Right atrium auricular region (tissue), 2 donors: ENCODE results near the gene PTPRN2. TPM values are rescaled to one million over a fixed set of nuclear protein-coding genes. Genes with fewer than 3 reads are reported as not detected.

Experiments used
- DNase-seq: peaks from one replicate; pipeline ENCODE4 v3.0.0-alpha.2; 2019; ENCODE audit warnings: low spot score
- H3K27ac ChIP-seq, 2 donors: fragments of 200-600 bp; sonication (generic); 1 replicate in 1 of 2; 2 replicates in 1 of 2; pipeline ENCODE4 v1.5.1; 2016 to 2019
- H3K27me3 ChIP-seq, 2 donors: fragments of 200-600 bp; sonication (generic); one replicate each; pipeline versions ENCODE4 v1.5.1 to v1.6.0; 2017 to 2019
- H3K36me3 ChIP-seq: fragments of 200-600 bp; sonication (generic); one replicate; pipeline ENCODE4 v1.5.1; 2016
- H3K4me1 ChIP-seq, 2 donors: fragments of 200-600 bp; sonication (generic); one replicate each; pipeline versions ENCODE4 v1.5.1 to v1.6.0; 2017 to 2019
- H3K4me3 ChIP-seq, 2 donors: fragments of 200-600 bp; sonication (generic); 1 replicate in 1 of 2; 2 replicates in 1 of 2; pipeline ENCODE4 v1.5.1; 2017 to 2019; ENCODE audit warnings: mild to moderate bottlenecking in 1 of 2, moderate library complexity in 1 of 2
- H3K9me3 ChIP-seq, 2 donors: fragments of 200-600 bp; sonication (generic); one replicate each; pipeline ENCODE4 v1.5.1; 2019
- CTCF ChIP-seq, 2 donors: fragments of 200-600 bp; sonication (generic); IDR thresholded peaks; one replicate each; pipeline ENCODE4 v1.5.1; 2019; ENCODE audit warnings: antibody characterized with exemption in 2 of 2
- total RNA-seq, 2 donors: library from RNA; depleted of rRNA; stranded (reverse); fragments of >200 nt; gene quantifications; one replicate each; pipeline ENCODE4 v1.1.0, GENCODE V29; 2016

Gene PTPRN2
- total RNA-seq, 2 donors from 2014 or later = 2.6 to 2.7 TPM

- no peaks in the 10 kb centered on the region for H3K4me1 ChIP-seq
- no peak for DNase-seq
- no peak overlapping the region for H3K27ac ChIP-seq
- TF ChIP-seq CTCF (IDR thresholded peaks at IDR 0.05) = no peak
- peaks cover 0 to 6% of the 10 kb centered on the region in 2 donors for H3K9me3 ChIP-seq
- H3K4me3 ChIP-seq = no peak overlapping the region
- no peaks in the 10 kb centered on the region for H3K27me3 ChIP-seq
- H3K36me3 ChIP-seq = no peaks in the 10 kb centered on the region
These were observed 634.6 kb downstream of the PTPRN2 start for GRCh38 chr7:157952841-157953645.

GRCh38 chr7:157952050-157952667 is 635.5 kb downstream of the PTPRN2 start:
- no peak for TF ChIP-seq CTCF (IDR thresholded peaks at IDR 0.05)
- Histone ChIP-seq H3K4me1 (no peaks in the 10 kb centered on the region), H3K27ac (no peak overlapping the region), H3K27me3 (no peaks in the 10 kb centered on the region), H3K4me3 (no peak overlapping the region), H3K9me3 (peaks cover 0 to 14% of the 10 kb centered on the region in 2 donors), H3K36me3 (no peaks in the 10 kb centered on the region)
- DNase-seq = no peak

- Histone ChIP-seq H3K27ac (no peak overlapping the region), H3K36me3 (no peaks in the 10 kb centered on the region), H3K4me1 (no peaks in the 10 kb centered on the region), H3K27me3 (no peaks in the 10 kb centered on the region), H3K4me3 (no peak overlapping the region), H3K9me3 (peaks cover 0 to 19% of the 10 kb centered on the region in 2 donors)
- no peak for TF ChIP-seq CTCF (IDR thresholded peaks at IDR 0.05)
- no peak for DNase-seq
These were observed 636.1 kb downstream of the PTPRN2 start for GRCh38 chr7:157951300-157952049.

GRCh38 chr7:157949711-157950110 is 637.9 kb downstream of the PTPRN2 start:
- no peaks in the 10 kb centered on the region for H3K36me3 ChIP-seq
- no peak overlapping the region for H3K4me3 ChIP-seq
- H3K9me3 ChIP-seq = peaks cover 0 to 19% of the 10 kb centered on the region in 2 donors
- H3K27ac ChIP-seq = no peak overlapping the region
- DNase-seq = no peak
- no peaks in the 10 kb centered on the region for H3K4me1 ChIP-seq
- H3K27me3 ChIP-seq = no peaks in the 10 kb centered on the region
- no peak for TF ChIP-seq CTCF (IDR thresholded peaks at IDR 0.05)

- Histone ChIP-seq H3K4me3 (no peak overlapping the region), H3K27ac (no peak overlapping the region), H3K9me3 (peaks cover 0 to 19% of the 10 kb centered on the region in 2 donors), H3K36me3 (no peaks in the 10 kb centered on the region), H3K4me1 (no peaks in the 10 kb centered on the region), H3K27me3 (no peaks in the 10 kb centered on the region)
- TF ChIP-seq CTCF (IDR thresholded peaks at IDR 0.05) = no peak
- no peak for DNase-seq
These were observed 640.1 kb downstream of the PTPRN2 start for GRCh38 chr7:157947504-157947903.
